HG03565 (cell line): ENCODE data around the gene GNA14.
"Not testable (repeated sequence)": the region's sequence is repeated elsewhere in the genome, so short reads cannot be mapped to it uniquely, and the experiment has no call there.

Source experiments
- ATAC-seq: cut with Tn5 transposase; IDR thresholded peaks from one replicate; pipeline ENCODE4 v1.9.1; 2021; ENCODE audit warnings: mild to moderate bottlenecking, moderate library complexity; ENCODE audit not compliant: unreplicated experiment

GNA14 gene

GRCh38 chr9:77422969-77423368, 225.2 kb downstream of the GNA14 start:
- no peak for ATAC-seq

- no peak for ATAC-seq
Measured at GRCh38 chr9:77421506-77422265, 226.4 kb downstream of the GNA14 start.

- no peak for ATAC-seq
Measured at GRCh38 chr9:77420641-77421040, 227.5 kb downstream of the GNA14 start.

GRCh38 chr9:77418226-77418625, 229.9 kb downstream of the GNA14 start:
- no peak for ATAC-seq

GRCh38 chr9:77417566-77417965, 230.6 kb downstream of the GNA14 start:
- no peak for ATAC-seq

GRCh38 chr9:77408521-77408920, 239.6 kb downstream of the GNA14 start:
- not testable (repeated sequence) for ATAC-seq

GRCh38 chr9:77403239-77403638, 244.9 kb downstream of the GNA14 start:
- no peak for ATAC-seq

GRCh38 chr9:77402286-77402685, 245.8 kb downstream of the GNA14 start:
- ATAC-seq = no peak

- ATAC-seq = no peak
Measured at GRCh38 chr9:77399964-77400363, 248.2 kb downstream of the GNA14 start.

GRCh38 chr9:77398581-77398980, 249.5 kb downstream of the GNA14 start:
- not testable (repeated sequence) for ATAC-seq

GRCh38 chr9:77392328-77392727, 255.8 kb downstream of the GNA14 start:
- ATAC-seq = no peak

- ATAC-seq = no peak
Measured at GRCh38 chr9:77391834-77392233, 256.3 kb downstream of the GNA14 start.

GRCh38 chr9:77386187-77386586, 261.9 kb downstream of the GNA14 start:
- ATAC-seq = no peak

- ATAC-seq = no peak
Measured at GRCh38 chr9:77384406-77384805, 263.7 kb downstream of the GNA14 start.

GRCh38 chr9:77375956-77376532, 272.1 kb downstream of the GNA14 start:
- no peak for ATAC-seq

- ATAC-seq = no peak
Measured at GRCh38 chr9:77374266-77374665, 273.9 kb downstream of the GNA14 start.
